GM18858 (cell line): ENCODE measurements around the gene DHRSX.
"Not testable (repeated sequence)": the region's sequence is repeated elsewhere in the genome, so short reads cannot be mapped to it uniquely, and the experiment has no call there.

ENCODE experiments used
- ATAC-seq: cut with Tn5 transposase; IDR thresholded peaks from one replicate; pipeline ENCODE4 v1.9.1; 2021; ENCODE audit not compliant: unreplicated experiment

DHRSX gene

GRCh38 chrX:2478546-2479419 is 22.0 kb downstream of the DHRSX start:
- ATAC-seq = no peak

DNA sequence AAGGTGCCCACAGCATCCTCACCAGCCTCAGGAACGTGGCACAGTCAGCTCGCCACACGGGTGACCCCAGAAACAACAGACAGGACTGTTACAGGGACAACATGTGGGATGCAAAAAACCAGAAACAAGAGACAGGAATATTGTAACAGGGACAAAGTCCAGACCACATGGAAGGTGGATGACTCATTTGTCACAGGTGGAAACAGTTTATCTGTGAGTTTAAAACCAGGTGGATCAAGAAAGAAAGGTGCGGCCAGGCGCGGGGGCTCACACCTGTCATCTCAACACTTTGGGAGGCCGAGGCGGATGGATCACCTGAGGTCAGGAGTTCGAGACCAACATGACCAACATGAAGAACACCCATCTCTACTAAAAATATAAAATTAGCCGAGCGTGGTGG is 23.5 kb downstream of the DHRSX start:
- not testable (repeated sequence) for ATAC-seq

- ATAC-seq = no peak
Observed at GRCh38 chrX:2474963-2475726, 25.6 kb downstream of the DHRSX start.

DNA sequence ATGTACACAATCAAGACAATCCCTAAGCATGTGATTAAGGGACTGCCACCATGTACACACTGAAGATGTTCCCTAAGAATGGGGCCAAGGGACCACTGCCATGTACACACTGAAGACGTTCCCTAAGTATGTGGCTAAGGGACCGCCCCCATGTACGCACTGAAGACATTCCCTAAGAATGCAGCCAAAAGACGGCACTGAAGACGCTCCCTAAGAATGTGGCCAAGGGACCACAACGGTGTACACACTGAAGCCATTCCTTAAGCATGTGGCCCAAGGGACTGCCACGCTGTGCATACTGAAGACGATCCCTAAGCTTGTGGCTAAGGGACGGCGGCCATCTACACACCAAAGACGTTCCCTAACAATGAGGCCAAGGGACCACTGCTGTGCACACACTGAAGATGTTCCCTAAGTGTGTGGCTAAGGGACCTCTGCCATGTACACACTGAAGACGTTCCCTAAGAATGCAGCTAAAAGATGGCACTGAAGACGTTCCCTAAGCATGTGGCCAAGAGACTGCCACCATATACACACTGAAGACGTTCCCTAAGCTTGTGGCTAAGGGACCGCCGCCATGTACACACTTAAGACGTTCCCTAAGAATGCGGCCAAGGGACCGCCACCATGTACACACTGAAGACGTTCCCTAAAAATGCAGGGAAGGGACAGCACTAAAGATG is 26.4 kb downstream of the DHRSX start:
- no peak for ATAC-seq

DNA sequence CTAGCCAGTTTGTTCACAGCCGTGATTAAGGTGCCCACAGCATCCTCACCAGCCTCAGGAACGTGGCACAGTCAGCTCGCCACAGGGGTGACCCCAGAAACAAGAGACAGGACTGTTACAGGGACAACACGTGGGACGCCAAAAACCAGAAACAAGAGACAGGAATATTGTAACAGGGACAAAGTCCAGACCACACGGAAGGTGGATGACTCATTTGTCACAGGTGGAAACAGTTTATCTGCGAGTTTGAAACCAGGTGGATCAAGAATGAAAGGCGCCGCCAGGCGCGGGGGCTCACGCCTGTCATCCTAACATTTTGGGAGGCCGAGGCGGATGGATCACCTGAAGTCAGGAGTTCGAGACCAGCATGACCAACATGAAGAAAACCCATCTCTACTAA is 27.7 kb downstream of the DHRSX start:
- ATAC-seq = not testable (repeated sequence)

DNA sequence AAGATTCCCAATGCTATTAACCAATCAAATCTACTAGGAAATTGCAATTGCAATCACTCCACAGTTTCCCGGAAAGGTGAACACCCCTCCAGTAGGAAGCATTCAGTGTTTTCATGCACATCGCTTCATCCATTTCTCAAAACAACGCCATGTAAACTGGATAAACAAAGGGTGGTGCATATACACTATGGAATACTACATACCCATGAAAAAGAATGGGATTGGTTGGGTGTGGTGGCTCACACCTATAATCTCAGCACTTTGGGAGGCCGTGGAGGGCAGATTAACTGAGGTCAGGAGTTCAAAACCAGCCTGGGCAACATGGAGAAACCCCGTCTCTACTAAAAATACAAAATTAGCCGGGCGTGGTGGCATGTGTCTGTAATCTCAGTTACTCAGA is 29.1 kb downstream of the DHRSX start:
- ATAC-seq = no peak

DNA sequence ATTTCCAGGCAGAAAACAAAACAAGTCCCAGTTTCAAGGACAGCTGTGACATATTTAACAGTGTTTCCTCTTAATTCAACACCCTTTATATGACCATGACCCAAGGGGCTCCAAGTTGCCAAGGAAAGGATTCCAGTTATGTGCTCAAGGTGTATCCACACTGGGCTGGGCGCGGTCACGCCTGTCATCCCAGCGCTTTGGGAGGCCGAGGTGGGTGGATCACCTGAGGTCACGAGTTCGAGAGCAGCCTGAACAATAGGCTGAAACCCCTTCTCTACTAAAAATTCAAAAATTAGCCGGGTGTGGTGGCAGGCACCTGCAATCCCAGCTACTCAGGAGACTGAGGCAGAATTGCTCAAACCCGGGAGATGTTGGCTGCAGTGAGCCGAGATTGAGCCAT is 29.6 kb downstream of the DHRSX start:
- ATAC-seq = not testable (repeated sequence)

- not testable (repeated sequence) for ATAC-seq
Observed at GRCh38 chrX:2469852-2470251, 30.9 kb downstream of the DHRSX start.

DNA sequence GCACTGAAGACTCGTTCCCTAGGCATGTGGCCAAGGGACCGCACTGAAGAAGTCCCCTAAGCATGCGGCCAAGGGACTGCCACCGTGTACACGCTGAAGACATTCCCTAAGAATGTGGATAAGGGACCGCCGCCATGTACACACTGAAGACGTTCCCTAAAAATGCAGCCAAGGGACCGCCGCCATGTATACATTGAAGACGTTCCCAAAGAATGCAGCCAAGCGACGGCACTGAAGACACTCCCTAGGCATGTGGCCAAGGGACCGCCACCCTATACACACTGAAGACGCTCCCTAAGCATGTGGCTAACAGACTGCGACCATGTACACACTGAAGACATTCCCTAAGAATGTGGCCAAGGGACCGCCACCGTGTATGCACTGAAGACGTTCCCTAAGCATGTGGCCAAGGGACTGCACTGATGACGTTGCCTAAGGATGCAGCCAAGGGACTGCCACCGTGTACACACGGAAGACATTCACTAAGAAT is 31.5 kb downstream of the DHRSX start:
- ATAC-seq = no peak

GRCh38 chrX:2468261-2469195 is 32.2 kb downstream of the DHRSX start:
- ATAC-seq = no peak

GRCh38 chrX:2466876-2467656 is 33.7 kb downstream of the DHRSX start:
- ATAC-seq = no peak

GRCh38 chrX:2464677-2465166 is 36.1 kb downstream of the DHRSX start:
- no peak for ATAC-seq

- no peak for ATAC-seq
Observed at GRCh38 chrX:2463973-2464676, 36.7 kb downstream of the DHRSX start.

- ATAC-seq = not testable (repeated sequence)
Observed at GRCh38 chrX:2463481-2463880, 37.3 kb downstream of the DHRSX start.

GRCh38 chrX:2462780-2463179 is 38.0 kb downstream of the DHRSX start:
- ATAC-seq = no peak

GRCh38 chrX:2462074-2462473 is 38.7 kb downstream of the DHRSX start:
- no peak for ATAC-seq

DNA sequence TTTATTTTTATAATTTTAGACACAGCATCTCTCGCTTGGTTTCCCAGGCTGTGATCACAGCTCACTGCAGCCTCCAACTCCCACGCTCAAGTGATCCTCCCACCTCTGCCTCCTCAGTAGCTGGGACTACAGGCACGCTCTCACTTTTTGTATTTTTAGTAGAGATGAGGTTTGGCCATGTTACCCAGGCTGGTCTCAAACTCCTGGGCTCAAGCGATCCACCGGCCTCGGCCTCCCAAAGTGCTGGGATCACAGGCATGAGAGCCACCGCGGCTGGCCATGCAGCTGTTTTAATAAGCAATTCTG is 39.1 kb downstream of the DHRSX start:
- no peak for ATAC-seq

- ATAC-seq = not testable (repeated sequence)
Observed at GRCh38 chrX:2460821-2461710, 39.7 kb downstream of the DHRSX start.
